SK-N-MC (cell line): Measurements from ENCODE around the gene ZNF599.

Experiments used
- EZH2 ChIP-seq: fragments of 200-600 bp; sonication (generic); IDR thresholded peaks from one replicate; pipeline ENCODE4 v1.6.1; 2017; ENCODE audit warnings: antibody characterized with exemption
- FOXP2 ChIP-seq: optimal IDR thresholded peaks from 2 replicates; pipeline ENCODE3; 2011; ENCODE audit warnings: mild to moderate bottlenecking, moderate library complexity; ENCODE audit not compliant: insufficient read depth; ENCODE audit errors: extremely low read length, control extremely low read depth
- POLR2AphosphoS5 ChIP-seq: IDR thresholded peaks from 2 replicates; pipeline ENCODE4 v1.6.1; 2012; ENCODE audit warnings: mild to moderate bottlenecking, low read depth, low read length, borderline replicate concordance

DNA sequence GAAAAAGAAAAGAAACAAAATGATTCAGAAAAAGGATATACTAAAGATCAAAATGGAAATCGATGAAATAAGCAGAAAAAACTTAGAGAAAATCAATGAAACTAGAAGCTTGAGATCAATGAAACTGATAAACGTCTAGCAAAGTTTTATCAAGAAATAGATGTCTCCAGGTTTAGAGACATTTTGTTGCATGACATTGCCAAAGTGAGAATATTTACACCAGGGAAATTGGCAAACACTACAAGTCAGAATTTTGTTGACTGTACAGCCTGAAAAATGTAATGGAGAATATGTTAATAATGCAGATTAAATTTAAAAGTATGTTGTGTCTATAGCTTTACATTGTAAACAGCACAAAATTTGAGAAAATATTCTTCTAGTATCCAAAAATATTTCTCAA lies 5.3 kb upstream of the ZNF599 start:
- no peak for TF ChIP-seq FOXP2
- no peak for TF ChIP-seq POLR2AphosphoS5
- TF ChIP-seq EZH2, result no peak
